Trophoblast cell (in vitro differentiated cells and primary cell): ENCODE results near the gene ANKRD16.
"Not testable (repeated sequence)": the region's sequence is repeated elsewhere in the genome, so short reads cannot be mapped to it uniquely, and the experiment has no call there.

Source experiments
- DNase-seq, 2 donors: peaks; one replicate each; pipeline ENCODE4 v3.0.0-alpha.2; 2016
- H2AFZ ChIP-seq: 2 replicates; pipeline ENCODE4 v1.6.1; 2013; ENCODE audit warnings: low read length, moderate library complexity, mild to moderate bottlenecking; ENCODE audit not compliant: insufficient read depth, poor library complexity
- H2AK5ac ChIP-seq: 2 replicates; pipeline ENCODE4 v1.6.1; 2013; ENCODE audit warnings: mild to moderate bottlenecking, low read length
- H2BK120ac ChIP-seq: 2 replicates; pipeline ENCODE4 v1.6.1; 2013; ENCODE audit warnings: low read length, mild to moderate bottlenecking, moderate library complexity; ENCODE audit not compliant: insufficient read depth, poor library complexity
- H2BK12ac ChIP-seq: 2 replicates; pipeline ENCODE4 v1.6.1; 2013; ENCODE audit warnings: mild to moderate bottlenecking, low read length, moderate library complexity
- H2BK5ac ChIP-seq: 2 replicates; pipeline ENCODE4 v1.6.1; 2013; ENCODE audit warnings: low read length, low read depth, moderate library complexity, mild to moderate bottlenecking; ENCODE audit not compliant: poor library complexity
- H3K14ac ChIP-seq: 2 replicates; pipeline ENCODE4 v1.6.1; 2013; ENCODE audit warnings: mild to moderate bottlenecking, low read length
- H3K18ac ChIP-seq: 2 replicates; pipeline ENCODE4 v1.6.1; 2013; ENCODE audit warnings: mild to moderate bottlenecking, low read length
- H3K23ac ChIP-seq: 2 replicates; pipeline ENCODE4 v1.6.1; 2013; ENCODE audit warnings: low read length
- H3K27ac ChIP-seq: 2 replicates; pipeline ENCODE4 v1.5.1; 2013; ENCODE audit warnings: low read depth, mild to moderate bottlenecking, inconsistent platforms, low read length, moderate library complexity
- H3K27me3 ChIP-seq: 2 replicates; pipeline ENCODE4 v1.6.1; 2013; ENCODE audit warnings: inconsistent platforms, mild to moderate bottlenecking, low read length, moderate library complexity; ENCODE audit not compliant: insufficient read depth
- H3K36me3 ChIP-seq, 2 experiments: 1 replicate in 1 of 2; 2 replicates in 1 of 2; pipeline ENCODE4 v1.6.1; 2013; ENCODE audit warnings: low read length in 2 of 2, mild to moderate bottlenecking in 2 of 2, moderate library complexity in 1 of 2; ENCODE audit not compliant: insufficient read depth in 2 of 2, control insufficient read depth in 1 of 2
- H3K4ac ChIP-seq: 2 replicates; pipeline ENCODE4 v1.6.1; 2013; ENCODE audit warnings: low read depth, mild to moderate bottlenecking, low read length, moderate library complexity
- H3K4me1 ChIP-seq, 2 experiments: 1 replicate in 1 of 2; 2 replicates in 1 of 2; pipeline ENCODE4 v1.6.1; 2013; ENCODE audit warnings: low read length in 2 of 2, mild to moderate bottlenecking in 2 of 2, moderate library complexity in 1 of 2; ENCODE audit not compliant: insufficient read depth in 2 of 2, control insufficient read depth in 1 of 2
- H3K4me2 ChIP-seq: 2 replicates; pipeline ENCODE4 v1.6.1; 2013; ENCODE audit warnings: inconsistent platforms, mild to moderate bottlenecking, low read length, moderate library complexity
- H3K4me3 ChIP-seq: 2 replicates; pipeline ENCODE4 v1.5.1; 2013; ENCODE audit warnings: mild to moderate bottlenecking, low read depth, low read length, inconsistent platforms
- H3K79me1 ChIP-seq: one replicate; pipeline ENCODE4 v1.6.1; 2013; ENCODE audit warnings: low read length
- H3K79me2 ChIP-seq: 2 replicates; pipeline ENCODE4 v1.6.1; 2013; ENCODE audit warnings: low read length, mild to moderate bottlenecking; ENCODE audit not compliant: control insufficient read depth, insufficient read depth, poor library complexity
- H3K9ac ChIP-seq: 2 replicates; pipeline ENCODE4 v1.6.1; 2013; ENCODE audit warnings: mild to moderate bottlenecking, low read length
- H3K9me3 ChIP-seq: 2 replicates; pipeline ENCODE4 v1.6.1; 2013; ENCODE audit warnings: low read depth, mild to moderate bottlenecking, control low read depth, inconsistent platforms, low read length; ENCODE audit not compliant: insufficient read depth
- H4K12ac ChIP-seq: 2 replicates; pipeline ENCODE4 v1.6.1; 2013; ENCODE audit warnings: low read depth, mild to moderate bottlenecking, low read length, moderate library complexity
- H4K8ac ChIP-seq: 2 replicates; pipeline ENCODE4 v1.6.1; 2013; ENCODE audit warnings: low read depth, mild to moderate bottlenecking, low read length, moderate library complexity
- H4K91ac ChIP-seq: one replicate; pipeline ENCODE4 v1.6.1; 2013; ENCODE audit warnings: low read depth, mild to moderate bottlenecking, low read length, moderate library complexity
- WGBS: extraction: QIAGEN DNeasy Blood & Tissue Kit; methylation state at CpG from one replicate; pipeline ENCODE4 v1.1.7; 2013; ENCODE audit warnings: missing lambda C conversion rate; ENCODE audit not compliant: insufficient read length, insufficient coverage; ENCODE audit errors: extremely low coverage; 5-methylcytosine and 5-hydroxymethylcytosine counted together

The ANKRD16 gene

DNA sequence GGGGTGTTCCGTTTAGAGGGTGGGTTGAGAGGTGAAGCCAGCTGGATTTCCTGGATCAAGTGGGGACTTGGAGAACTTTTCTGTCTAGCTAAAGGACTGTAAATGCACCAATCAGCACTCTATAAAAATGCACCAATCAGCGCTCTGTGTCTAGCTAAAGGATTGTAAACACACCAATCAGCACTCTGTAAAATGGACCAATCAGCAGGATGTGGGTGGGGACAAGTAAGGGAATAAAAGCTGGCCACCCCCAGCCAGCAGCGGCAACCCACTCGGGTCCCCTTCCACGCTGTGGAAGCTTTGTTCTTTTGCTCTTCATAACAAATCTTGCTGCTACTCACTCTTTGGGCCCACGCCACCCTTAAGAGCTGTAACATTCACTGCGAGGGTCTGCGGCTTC is 21.3 kb downstream of the ANKRD16 start:
- DNase-seq, H2BK5ac ChIP-seq, H3K23ac ChIP-seq, H3K27ac ChIP-seq, H2BK120ac ChIP-seq, H3K9ac ChIP-seq, H3K18ac ChIP-seq, H3K4me1 ChIP-seq, H2AFZ ChIP-seq, H4K91ac ChIP-seq, H3K27me3 ChIP-seq, H4K12ac ChIP-seq, H2AK5ac ChIP-seq, H3K4ac ChIP-seq, H3K4me2 ChIP-seq, H4K8ac ChIP-seq, H3K79me2 ChIP-seq, H3K14ac ChIP-seq, H3K4me3 ChIP-seq, H3K9me3 ChIP-seq, H2BK12ac ChIP-seq, H3K36me3 ChIP-seq, H3K79me1 ChIP-seq: not testable (repeated sequence)
- no CpG with 5 or more reads among the region's 8 CpGs for WGBS

DNA sequence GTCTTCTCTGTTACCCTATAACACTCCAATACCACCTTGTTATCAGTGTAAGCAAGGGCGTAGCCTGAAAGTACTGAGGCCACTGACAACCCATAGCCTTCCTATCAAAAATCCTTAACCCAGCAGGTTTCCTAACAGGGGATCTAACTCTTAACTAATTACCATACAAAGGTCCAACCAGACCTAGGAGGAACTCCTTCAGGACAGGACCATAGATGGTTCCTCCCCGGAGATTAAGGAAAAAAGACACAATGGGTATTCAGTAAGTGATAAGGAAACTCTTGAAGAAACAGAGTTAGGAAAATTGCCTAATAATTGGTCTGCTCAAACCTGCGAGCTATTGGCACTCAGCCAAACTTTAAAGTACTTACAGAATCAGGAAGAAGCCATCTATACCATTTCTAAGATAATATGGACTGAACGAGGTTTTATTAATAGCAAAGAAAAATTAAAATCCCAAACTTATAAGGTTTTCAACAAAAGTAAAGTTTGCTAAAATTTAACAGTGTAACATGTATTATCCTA is 22.5 kb downstream of the ANKRD16 start:
- not testable (repeated sequence) for H3K4me1 ChIP-seq, H3K4me3 ChIP-seq, H3K18ac ChIP-seq, H2BK120ac ChIP-seq, H3K27ac ChIP-seq, H3K14ac ChIP-seq, H3K36me3 ChIP-seq, H2AFZ ChIP-seq, H2AK5ac ChIP-seq, H2BK5ac ChIP-seq, H3K23ac ChIP-seq, H3K9ac ChIP-seq, H3K27me3 ChIP-seq, H4K91ac ChIP-seq, H4K12ac ChIP-seq, H3K4ac ChIP-seq, H2BK12ac ChIP-seq, H4K8ac ChIP-seq, H3K79me1 ChIP-seq, H3K9me3 ChIP-seq, H3K4me2 ChIP-seq, H3K79me2 ChIP-seq
- peak in 1 of 2 donors; percentile 56 for DNase-seq
- WGBS, result no CpG with 5 or more reads among the region's 4 CpGs

DNA sequence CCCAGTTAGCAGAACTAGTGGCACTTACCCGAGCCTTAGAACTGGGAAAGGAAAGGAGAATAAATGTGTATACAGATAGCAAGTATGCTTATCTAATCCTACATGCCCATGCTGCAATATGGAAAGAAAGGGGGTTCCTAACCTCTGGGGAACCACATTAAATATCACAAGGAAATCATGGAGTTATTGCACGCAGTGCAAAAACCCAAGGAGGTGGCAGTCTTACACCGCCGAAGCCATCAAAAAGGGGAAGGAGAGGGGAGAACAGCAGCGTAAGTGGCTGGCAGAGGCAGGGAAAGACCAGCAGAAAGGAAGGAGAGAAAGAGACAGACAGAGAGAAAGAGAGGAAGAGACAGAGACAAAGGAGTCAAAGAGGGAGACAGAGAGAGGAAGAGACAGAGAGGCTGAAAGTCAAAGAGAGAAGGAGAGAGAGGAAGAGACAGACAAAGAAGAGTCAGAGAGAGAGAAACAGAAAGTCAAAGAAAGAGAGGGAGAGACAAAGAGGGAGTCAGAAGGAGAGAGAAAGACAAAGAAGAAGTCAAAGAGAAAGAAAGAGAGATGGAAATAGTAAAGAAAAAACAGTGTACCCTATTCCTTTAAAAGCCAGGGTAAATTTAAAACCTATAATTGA is 23.1 kb downstream of the ANKRD16 start:
- H3K18ac ChIP-seq, H3K23ac ChIP-seq, H3K79me1 ChIP-seq, H3K4me2 ChIP-seq, H2AK5ac ChIP-seq, H3K9ac ChIP-seq, H3K79me2 ChIP-seq, H3K27me3 ChIP-seq, H3K4me1 ChIP-seq, H4K12ac ChIP-seq, H2BK12ac ChIP-seq, H2BK5ac ChIP-seq, H3K9me3 ChIP-seq, H2BK120ac ChIP-seq, H4K91ac ChIP-seq, H3K14ac ChIP-seq, DNase-seq, H3K36me3 ChIP-seq, H3K27ac ChIP-seq, H2AFZ ChIP-seq, H3K4me3 ChIP-seq, H3K4ac ChIP-seq, H4K8ac ChIP-seq: not testable (repeated sequence)
- no CpG with 5 or more reads among the region's 5 CpGs for whole genome bisulfite sequencing

DNA sequence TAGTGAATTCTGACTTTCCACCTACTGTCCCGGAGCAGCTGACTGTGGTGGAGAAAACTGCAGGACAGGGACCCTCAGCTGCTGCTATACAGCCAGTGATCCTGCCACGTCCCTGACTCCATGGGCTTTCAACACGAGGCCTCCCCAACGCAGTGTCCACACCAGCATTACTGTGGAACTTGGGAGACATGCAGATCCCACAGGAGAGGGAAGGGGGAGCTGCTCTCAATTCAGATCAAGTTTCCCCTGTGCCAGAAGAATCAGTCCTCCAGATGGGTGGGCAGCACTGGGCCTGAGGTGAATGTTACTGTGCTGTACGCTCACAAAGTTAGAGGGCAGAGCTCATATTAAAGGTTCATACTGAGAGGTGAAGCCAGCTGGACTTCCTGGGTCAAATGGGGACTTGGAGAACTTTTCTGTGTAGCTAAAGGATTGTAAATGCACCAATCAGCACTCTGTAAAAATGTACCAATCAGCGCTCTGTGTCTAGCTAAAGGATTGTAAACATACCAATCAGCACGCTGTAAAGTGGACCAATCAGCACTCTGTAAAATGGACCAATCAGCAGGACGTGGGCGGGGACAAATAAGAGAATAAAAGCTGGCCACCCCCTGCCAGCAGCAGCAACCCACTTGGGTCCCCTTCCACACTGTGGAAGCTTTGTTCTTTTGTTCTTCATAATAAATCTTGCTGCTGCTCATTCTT is 26.6 kb downstream of the ANKRD16 start:
- not testable (repeated sequence) for H3K79me2 ChIP-seq, H2BK5ac ChIP-seq, H3K27ac ChIP-seq, H2AK5ac ChIP-seq, H2BK120ac ChIP-seq, H3K9ac ChIP-seq, H3K4me1 ChIP-seq, H3K14ac ChIP-seq, H3K23ac ChIP-seq, H3K27me3 ChIP-seq, H3K79me1 ChIP-seq, H4K8ac ChIP-seq, H4K12ac ChIP-seq, H3K4me3 ChIP-seq, H4K91ac ChIP-seq, H2BK12ac ChIP-seq, H2AFZ ChIP-seq, H3K18ac ChIP-seq, H3K4ac ChIP-seq, H3K4me2 ChIP-seq, H3K36me3 ChIP-seq, H3K9me3 ChIP-seq, DNase-seq
- no CpG with 5 or more reads among the region's 9 CpGs for WGBS
